ENCODE measurements around the gene BMP8A. TPM values are rescaled to one million over a fixed set of nuclear protein-coding genes. Genes with fewer than 3 reads are reported as not detected.
"Not testable (repeated sequence)": the region's sequence is repeated elsewhere in the genome, so short reads cannot be mapped to it uniquely, and the experiment has no call there.

BMP8A gene
- total RNA-seq, 2 experiments from 2014 or later: 0.20 TPM; not detected in 1

DNA sequence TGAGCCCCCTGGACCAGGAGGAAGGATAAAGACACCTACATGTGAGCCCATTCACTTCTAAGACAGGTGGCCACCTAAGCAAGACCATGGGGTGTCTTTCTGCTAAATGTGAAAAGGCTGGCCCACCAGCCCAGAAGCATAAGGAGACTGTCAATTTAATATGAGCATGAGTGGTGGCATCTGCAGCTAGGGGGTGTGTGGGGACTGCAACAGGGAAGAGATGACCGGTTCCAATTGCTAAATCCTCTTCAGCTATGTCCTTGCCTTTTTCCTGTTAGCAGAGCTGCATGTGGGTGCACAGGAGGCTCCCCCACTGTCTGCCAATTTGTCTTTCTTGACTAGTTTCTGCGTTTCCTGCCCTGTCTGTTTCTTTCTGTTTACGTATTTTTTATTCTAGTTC lies 22.3 kb upstream of the BMP8A start:
- H3K27me3 Mint-ChIP-seq: no peaks in the 10 kb centered on the region
- H3K36me3 Mint-ChIP-seq: peaks cover 24% of the 10 kb centered on the region
- POLR2A ChIA-PET: no interaction called here
- DNase-seq: no peak
- H3K4me3 Mint-ChIP-seq: no peak overlapping the region
- H3K9me3 Mint-ChIP-seq: no peaks in the 10 kb centered on the region
- no peak for ATAC-seq (ENCODE audit: low read depth)
- no peak overlapping the region for H3K27ac Mint-ChIP-seq
- H3K4me1 Mint-ChIP-seq: peaks cover 5% of the 10 kb centered on the region

DNA sequence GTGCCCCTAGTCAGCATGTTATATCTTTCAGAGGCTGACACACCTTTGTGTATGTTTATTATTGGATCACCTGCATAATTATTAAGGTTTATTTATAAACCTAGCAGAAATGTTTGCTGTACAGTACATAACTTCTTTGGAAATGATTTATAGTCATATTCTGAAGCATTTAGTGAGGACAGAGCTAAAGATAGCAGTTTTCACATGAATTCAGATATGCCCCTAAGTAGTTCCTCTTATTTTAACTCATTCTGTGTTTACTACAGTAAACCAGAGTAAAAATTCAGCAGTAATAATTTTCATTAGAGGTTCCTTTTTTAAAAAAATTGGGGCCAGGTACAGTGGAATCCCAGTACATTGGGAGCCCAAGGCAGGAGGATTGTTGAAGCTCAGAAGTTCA lies 21.4 kb upstream of the BMP8A start:
- Mint-ChIP-seq H3K27me3 (no peaks in the 10 kb centered on the region), H3K4me3 (no peak overlapping the region), H3K4me1 (peaks cover 4% of the 10 kb centered on the region), H3K9me3 (no peaks in the 10 kb centered on the region), H3K36me3 (peaks cover 26% of the 10 kb centered on the region), H3K27ac (no peak overlapping the region)
- POLR2A ChIA-PET: no interaction called here
- DNase-seq: no peak
- ATAC-seq (ENCODE audit: low read depth): no peak

DNA sequence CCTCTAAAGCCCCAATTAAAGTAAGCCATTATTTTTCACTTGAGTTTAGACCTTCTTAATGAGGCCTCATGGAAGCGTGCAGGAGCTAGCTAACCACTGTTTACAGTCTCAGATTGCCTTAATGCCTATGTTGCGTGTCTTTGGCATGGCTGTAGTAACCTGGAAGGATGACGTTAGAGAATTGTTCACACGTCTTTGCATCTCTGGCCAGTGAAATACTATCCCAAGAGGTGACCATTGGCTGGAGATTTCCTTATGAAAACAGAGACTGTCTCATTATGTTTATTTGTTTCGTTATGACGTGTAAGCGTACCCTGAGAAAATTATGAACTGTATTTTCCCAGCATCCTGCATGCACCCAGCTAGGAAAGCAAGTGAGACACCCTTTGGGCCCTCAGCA lies 18.6 kb upstream of the BMP8A start:
- H3K4me1 Mint-ChIP-seq: peaks cover 1% of the 10 kb centered on the region
- DNase-seq: no peak
- H3K27ac Mint-ChIP-seq: no peak overlapping the region
- peaks cover 22% of the 10 kb centered on the region for H3K36me3 Mint-ChIP-seq
- no peak overlapping the region for H3K4me3 Mint-ChIP-seq
- H3K9me3 Mint-ChIP-seq: no peaks in the 10 kb centered on the region
- no peaks in the 10 kb centered on the region for H3K27me3 Mint-ChIP-seq
- POLR2A ChIA-PET: no interaction called here
- no peak for ATAC-seq (ENCODE audit: low read depth)

DNA sequence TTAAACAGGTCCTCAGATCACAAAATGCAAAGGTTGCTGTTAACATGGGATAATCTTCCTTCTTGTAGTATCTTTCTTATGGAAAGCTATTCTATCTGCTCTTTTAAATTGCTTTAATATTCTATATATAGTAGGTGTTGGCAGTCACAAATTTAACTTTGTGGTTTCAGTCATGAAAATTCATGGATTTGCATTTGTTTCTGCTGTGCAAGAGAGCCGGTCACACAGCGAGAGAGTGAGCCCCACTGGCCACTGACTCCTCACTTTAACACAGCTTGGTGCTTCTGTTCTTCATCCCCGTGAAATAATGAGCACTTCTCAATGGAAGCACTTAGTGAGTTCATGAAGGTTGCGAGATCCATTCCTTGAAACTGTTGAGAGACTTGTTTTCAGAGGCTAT lies 18.1 kb upstream of the BMP8A start:
- POLR2A ChIA-PET: no interaction called here
- H3K27me3 Mint-ChIP-seq: no peaks in the 10 kb centered on the region
- H3K36me3 Mint-ChIP-seq: peaks cover 22% of the 10 kb centered on the region
- no peaks in the 10 kb centered on the region for H3K9me3 Mint-ChIP-seq
- ATAC-seq (ENCODE audit: low read depth) (no peak), DNase-seq (no peak)
- H3K27ac Mint-ChIP-seq: no peak overlapping the region
- no peak overlapping the region for H3K4me3 Mint-ChIP-seq
- H3K4me1 Mint-ChIP-seq: peaks cover 1% of the 10 kb centered on the region

DNA sequence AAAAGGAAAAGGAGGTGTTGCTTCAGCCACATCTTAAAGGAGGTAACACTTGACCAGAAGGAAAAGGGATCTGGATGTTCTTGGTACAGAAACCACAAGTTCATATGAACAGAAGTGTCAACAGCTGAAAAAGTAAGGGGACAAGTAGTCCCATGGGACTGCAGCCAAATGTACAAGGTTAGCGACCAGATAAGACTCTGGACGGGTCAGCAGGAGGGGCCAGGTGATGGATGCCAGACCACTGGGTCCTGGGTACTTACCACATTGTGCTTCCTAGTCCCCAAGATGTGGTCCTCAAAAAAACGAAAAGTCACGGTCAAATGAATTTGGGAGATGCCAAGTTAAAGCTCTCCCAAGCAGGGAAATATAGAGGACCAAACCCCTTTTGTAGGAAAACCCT lies 16.6 kb upstream of the BMP8A start:
- H3K4me3 Mint-ChIP-seq: no peak overlapping the region
- POLR2A ChIA-PET: no interaction called here
- H3K4me1 Mint-ChIP-seq: peaks cover 1% of the 10 kb centered on the region
- ATAC-seq (ENCODE audit: low read depth) (no peak), DNase-seq (no peak)
- no peaks in the 10 kb centered on the region for H3K27me3 Mint-ChIP-seq
- H3K27ac Mint-ChIP-seq: no peak overlapping the region
- no peaks in the 10 kb centered on the region for H3K9me3 Mint-ChIP-seq
- peaks cover 17% of the 10 kb centered on the region for H3K36me3 Mint-ChIP-seq

DNA sequence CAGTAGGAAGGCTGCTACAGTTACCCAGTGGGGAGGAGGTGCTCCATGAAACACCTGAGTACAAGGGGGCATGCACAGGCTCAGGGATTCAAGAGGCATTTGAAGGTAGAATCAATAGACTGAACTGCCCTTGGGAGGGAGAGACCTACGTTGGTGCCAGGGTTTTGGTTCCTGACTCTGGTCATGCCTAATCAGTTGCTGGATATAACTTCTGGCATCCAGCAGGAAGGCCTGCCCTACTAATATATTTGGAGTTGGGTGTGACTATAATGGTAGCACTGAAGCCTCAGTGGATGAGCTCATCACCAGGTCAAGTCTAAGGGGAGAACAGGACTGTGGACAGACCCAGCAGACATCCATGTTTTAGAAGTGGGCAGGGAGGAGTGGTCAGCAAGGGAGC lies 15.9 kb upstream of the BMP8A start:
- DNase-seq; ATAC-seq (ENCODE audit: low read depth); H3K9me3 Mint-ChIP-seq; POLR2A ChIA-PET; H3K27me3 Mint-ChIP-seq; H3K4me1 Mint-ChIP-seq; H3K4me3 Mint-ChIP-seq: not testable (repeated sequence)
- H3K27ac Mint-ChIP-seq: peak overlapping the region; percentile 31
- peaks cover 18% of the 10 kb centered on the region for H3K36me3 Mint-ChIP-seq

DNA sequence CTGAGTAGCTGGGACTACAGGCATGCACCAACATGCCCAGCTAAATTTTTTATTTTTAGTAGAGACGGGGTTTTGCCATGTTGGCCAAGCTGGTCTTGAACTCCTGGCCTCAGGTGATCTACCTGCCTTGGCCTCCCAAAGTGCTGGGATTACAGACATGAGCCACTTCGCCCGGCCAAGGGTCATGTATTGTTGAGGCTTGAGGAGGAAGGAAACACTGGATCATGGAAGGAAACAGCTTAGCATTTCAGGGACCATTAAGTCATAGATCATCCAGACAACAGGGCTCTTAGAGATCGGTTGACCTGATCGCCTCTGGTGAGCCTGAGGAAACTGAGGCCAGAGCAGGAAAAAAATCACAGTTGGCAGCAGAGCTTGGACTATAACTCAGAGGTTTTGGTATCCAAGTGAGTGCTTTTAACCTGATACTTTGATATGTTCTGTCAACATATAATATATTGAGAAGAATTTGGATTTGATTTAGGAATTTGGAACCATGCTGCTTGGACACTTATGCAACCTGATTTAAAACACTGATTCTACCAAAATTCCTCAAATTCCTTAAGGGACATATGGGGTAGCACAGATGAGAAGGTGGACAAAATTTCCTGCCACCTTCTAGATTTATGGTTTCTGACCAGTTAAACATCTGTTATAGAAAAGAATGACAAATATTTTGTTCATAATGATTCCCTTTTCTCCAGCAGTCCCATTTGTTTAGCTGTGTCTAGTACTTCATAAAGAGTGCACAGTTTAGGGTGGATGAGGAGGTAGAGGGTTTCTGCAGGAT lies 13.1 kb upstream of the BMP8A start:
- Mint-ChIP-seq H3K36me3 (peaks cover 23% of the 10 kb centered on the region), H3K4me1 (peaks cover 1% of the 10 kb centered on the region), H3K4me3 (no peak overlapping the region), H3K27ac (no peak overlapping the region), H3K9me3 (no peaks in the 10 kb centered on the region), H3K27me3 (no peaks in the 10 kb centered on the region)
- POLR2A ChIA-PET: no interaction called here
- ATAC-seq (ENCODE audit: low read depth): no peak
- DNase-seq: no peak

DNA sequence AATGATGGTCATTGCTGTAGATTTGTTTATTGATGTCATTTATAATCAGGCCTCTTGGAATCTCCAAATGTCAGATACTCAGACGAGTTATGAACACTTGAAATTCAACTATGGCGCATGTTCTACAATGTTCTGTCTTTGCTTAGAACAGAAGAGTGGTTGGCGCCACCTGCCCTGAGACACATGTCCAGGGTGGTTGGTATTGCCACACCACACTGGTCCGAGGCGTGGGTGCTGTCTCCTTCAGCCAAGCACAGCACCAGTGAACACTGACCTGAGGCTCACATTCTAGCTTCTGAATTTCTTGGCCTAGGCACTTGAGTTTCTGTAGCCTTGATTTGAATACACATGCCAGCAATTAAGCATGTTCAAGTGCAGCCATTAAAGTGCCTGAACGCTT lies 10.1 kb upstream of the BMP8A start:
- H3K4me3 Mint-ChIP-seq: no peak overlapping the region
- no peak for ATAC-seq (ENCODE audit: low read depth)
- POLR2A ChIA-PET: no interaction called here
- H3K36me3 Mint-ChIP-seq: peaks cover 19% of the 10 kb centered on the region
- peaks cover 1% of the 10 kb centered on the region for H3K4me1 Mint-ChIP-seq
- H3K27me3 Mint-ChIP-seq: no peaks in the 10 kb centered on the region
- DNase-seq: no peak
- H3K9me3 Mint-ChIP-seq: no peaks in the 10 kb centered on the region
- H3K27ac Mint-ChIP-seq: no peak overlapping the region

DNA sequence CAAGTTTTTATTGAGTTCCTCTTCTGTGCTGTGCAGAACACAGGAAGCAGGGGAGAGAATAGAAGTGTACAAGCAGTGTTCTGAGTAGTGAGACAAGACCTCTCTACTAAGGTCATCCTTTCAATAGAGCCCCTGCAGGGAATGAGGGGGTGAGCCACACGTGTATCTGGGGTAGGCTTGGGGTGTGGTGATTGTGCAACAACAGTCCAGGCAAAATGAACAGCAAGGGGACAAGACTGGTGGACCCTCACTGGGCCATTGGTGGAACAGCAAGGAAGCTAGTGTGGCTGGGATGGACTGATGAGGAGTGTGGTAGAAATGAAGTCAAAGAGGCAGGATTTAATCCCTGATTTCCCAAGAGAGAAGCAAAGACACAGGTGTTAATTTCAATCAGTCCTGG lies 8.2 kb upstream of the BMP8A start:
- POLR2A ChIA-PET: no interaction called here
- DNase-seq: no peak
- Mint-ChIP-seq H3K4me1 (no peaks in the 10 kb centered on the region), H3K36me3 (peaks cover 19% of the 10 kb centered on the region), H3K27ac (no peak overlapping the region), H3K9me3 (no peaks in the 10 kb centered on the region), H3K4me3 (no peak overlapping the region), H3K27me3 (no peaks in the 10 kb centered on the region)
- no peak for ATAC-seq (ENCODE audit: low read depth)

DNA sequence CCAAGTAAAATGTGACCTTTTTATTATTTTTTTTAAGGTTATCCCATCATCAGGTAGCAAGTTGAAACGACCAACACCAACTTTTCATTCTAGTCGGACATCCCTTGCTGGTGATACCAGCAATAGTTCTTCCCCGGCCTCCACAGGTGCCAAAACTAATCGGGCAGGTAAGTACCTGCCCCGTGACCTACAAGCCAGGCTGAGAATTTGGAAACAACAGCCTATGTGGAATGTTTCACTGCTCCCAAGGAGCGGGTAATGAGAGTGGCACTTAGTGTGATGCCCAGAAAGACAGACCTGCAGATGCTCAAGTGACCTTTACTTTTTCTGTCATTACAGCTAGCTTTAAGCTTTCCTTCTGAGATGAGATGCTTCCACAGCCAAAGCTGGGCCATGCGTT lies 6.9 kb upstream of the BMP8A start:
- H3K4me3 Mint-ChIP-seq: no peak overlapping the region
- POLR2A ChIA-PET: no interaction called here
- DNase-seq (no peak), ATAC-seq (ENCODE audit: low read depth) (no peak)
- H3K27me3 Mint-ChIP-seq: no peaks in the 10 kb centered on the region
- no peaks in the 10 kb centered on the region for H3K4me1 Mint-ChIP-seq
- no peaks in the 10 kb centered on the region for H3K9me3 Mint-ChIP-seq
- peaks cover 20% of the 10 kb centered on the region for H3K36me3 Mint-ChIP-seq
- H3K27ac Mint-ChIP-seq: no peak overlapping the region

DNA sequence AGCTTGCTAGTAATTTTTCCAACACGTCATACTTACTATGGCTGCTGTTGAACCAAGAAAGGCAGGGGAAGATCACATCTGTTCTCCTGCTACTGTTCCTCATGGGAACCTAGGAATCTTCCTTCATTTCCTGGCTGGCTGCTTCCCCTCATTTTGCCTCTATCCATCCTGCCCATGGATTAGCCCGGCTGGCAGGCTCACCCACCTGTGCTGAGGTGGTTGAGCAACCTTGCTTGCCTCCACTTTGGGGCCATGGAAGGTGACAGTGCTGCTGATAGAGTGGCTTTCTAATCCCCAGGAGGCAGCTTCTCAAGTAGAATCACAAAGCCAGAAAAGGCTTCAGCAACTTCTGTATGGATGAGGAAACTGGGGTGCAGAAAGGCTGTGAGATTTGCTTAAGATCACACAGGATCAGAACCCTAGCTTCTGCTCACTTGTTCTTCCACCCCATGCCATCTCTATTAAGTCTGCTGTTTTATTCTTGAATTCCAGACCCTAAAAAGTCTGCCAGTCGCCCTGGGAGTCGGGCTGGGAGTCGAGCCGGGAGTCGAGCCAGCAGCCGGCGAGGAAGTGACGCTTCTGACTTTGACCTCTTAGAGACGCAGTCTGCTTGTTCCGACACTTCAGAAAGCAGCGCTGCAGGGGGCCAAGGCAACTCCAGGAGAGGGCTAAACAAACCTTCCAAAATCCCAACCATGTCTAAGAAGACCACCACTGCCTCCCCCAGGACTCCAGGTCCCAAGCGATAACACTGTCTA lies 6.2 kb upstream of the BMP8A start:
- Mint-ChIP-seq H3K4me3 (no peak overlapping the region), H3K27me3 (peaks cover under 1% of the 10 kb centered on the region), H3K9me3 (no peaks in the 10 kb centered on the region), H3K27ac (no peak overlapping the region), H3K4me1 (no peaks in the 10 kb centered on the region), H3K36me3 (peaks cover 18% of the 10 kb centered on the region)
- no peak for ATAC-seq (ENCODE audit: low read depth)
- POLR2A ChIA-PET: no interaction called here
- DNase-seq: no peak

DNA sequence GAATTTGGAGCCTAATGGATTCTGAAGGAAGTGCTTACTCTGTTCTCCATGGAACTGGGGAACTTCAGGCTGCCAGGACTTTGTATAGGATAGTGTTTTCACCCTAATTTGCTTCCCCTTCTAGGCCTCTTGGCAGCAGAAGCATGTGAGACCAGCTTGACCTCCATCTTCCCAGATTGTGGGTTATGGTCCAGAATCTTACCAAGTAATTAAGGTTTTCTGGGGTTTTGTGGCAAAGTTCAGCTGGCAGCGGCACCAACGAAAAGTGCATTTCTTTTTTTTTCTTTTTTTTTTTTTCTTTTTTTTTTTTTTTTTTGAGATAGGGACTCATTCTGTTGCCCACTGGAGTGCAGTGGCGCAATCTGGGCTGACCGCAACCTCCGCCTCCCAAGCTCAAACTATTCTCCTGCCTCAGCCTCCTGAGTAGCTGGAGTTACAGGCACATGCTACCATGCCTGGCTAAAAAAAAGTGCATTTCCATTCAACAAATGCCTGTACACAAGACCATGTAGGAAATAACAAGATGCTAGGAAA lies 3.4 kb upstream of the BMP8A start:
- H3K4me1 Mint-ChIP-seq: peaks cover 4% of the 10 kb centered on the region
- DNase-seq (no peak), ATAC-seq (ENCODE audit: low read depth) (no peak)
- POLR2A ChIA-PET: no interaction called here
- no peak overlapping the region for H3K4me3 Mint-ChIP-seq
- no peaks in the 10 kb centered on the region for H3K9me3 Mint-ChIP-seq
- H3K27me3 Mint-ChIP-seq: peaks cover 16% of the 10 kb centered on the region
- peaks cover 10% of the 10 kb centered on the region for H3K36me3 Mint-ChIP-seq
- H3K27ac Mint-ChIP-seq: no peak overlapping the region

DNA sequence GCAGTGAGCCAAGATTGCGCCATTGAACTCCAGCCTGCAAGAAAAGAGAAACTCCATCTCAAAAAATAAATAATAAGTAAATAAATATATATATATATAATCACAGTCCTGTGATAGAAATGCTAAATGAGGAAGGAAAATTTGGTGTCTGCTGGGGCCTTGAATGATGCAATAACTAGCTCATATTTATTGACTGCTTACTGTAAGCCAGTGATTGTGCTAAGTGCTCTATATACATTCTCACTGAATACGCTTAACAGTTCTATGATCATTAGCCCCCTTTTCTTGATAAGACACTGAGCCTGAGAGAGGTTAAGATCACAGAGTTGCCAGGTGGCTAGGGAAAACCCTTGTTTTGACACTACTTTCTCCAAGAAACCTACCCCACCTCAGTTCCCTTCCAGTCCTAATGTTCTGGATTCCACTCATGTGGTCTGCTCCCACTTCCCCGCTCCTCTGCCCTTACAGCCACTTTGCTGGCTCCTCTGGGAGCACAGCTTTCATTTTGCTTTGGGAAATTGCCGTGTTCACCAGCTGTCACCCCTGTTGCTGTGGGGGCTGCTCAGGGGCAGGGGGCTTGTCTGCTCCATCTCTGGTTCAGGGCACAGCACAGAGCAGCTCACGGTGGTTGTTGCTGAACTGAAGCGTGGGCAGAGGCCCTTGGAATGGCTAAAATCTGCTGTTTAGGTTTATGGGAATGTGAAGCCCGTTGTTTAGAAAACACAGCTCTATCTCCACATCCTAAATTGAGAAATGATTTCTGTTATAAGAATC lies 2.5 kb upstream of the BMP8A start:
- ATAC-seq (ENCODE audit: low read depth): no peak
- no peak for DNase-seq
- H3K4me1 Mint-ChIP-seq: peaks cover 4% of the 10 kb centered on the region
- no peak overlapping the region for H3K27ac Mint-ChIP-seq
- no peak overlapping the region for H3K4me3 Mint-ChIP-seq
- H3K27me3 Mint-ChIP-seq: peaks cover 22% of the 10 kb centered on the region
- H3K9me3 Mint-ChIP-seq: no peaks in the 10 kb centered on the region
- POLR2A ChIA-PET: no interaction called here
- H3K36me3 Mint-ChIP-seq: peaks cover 6% of the 10 kb centered on the region
